Endothelial cell of umbilical vein (primary cell): ENCODE results near the gene DGCR6L. TPM values are rescaled to one million over a fixed set of nuclear protein-coding genes. Genes with fewer than 3 reads are reported as not detected.
"Not testable (repeated sequence)": the region's sequence is repeated elsewhere in the genome, so short reads cannot be mapped to it uniquely, and the experiment has no call there.

ENCODE experiments used
- BruUV-seq: library from RNA; stranded (reverse); fragments of 400-500 nt; replicated peaks from 2 replicates; lab custom pipeline; 2021; lab: Mats Ljungman, UMichigan
- CTCF ChIA-PET: fragments of 300-600, 350-600 bp; sonication (Branson Sonifier 250); formaldehyde crosslinking; loops from one replicate; lab custom pipeline; 2021; ENCODE audit warnings: antibody characterized with exemption, inconsistent platforms; lab: Charles Lee
- POLR2A ChIA-PET: fragments of 300-600, 350-600 bp; sonication (Branson Sonifier 250); formaldehyde crosslinking; loops from one replicate; lab custom pipeline; 2021; ENCODE audit warnings: antibody characterized with exemption, inconsistent platforms; lab: Charles Lee
- DNase-seq: peaks from one replicate; pipeline ENCODE4 v3.0.0-alpha.2; 2011; ENCODE audit warnings: low read depth, low spot score
- FAIRE-seq: peaks from 2 replicates; lab custom pipeline; 2011; peaks lifted over from hg19 to GRCh38; lab: Jason Lieb, UNC
- H2AFZ ChIP-seq: 2 replicates; pipeline ENCODE4 v1.6.0; 2012; ENCODE audit warnings: low read depth, low read length, control low read depth, inconsistent platforms
- H3K27ac ChIP-seq: 2 replicates; pipeline ENCODE4 v1.5.1; 2011; ENCODE audit warnings: low read depth, mild to moderate bottlenecking, control low read depth, low read length, moderate library complexity; ENCODE audit not compliant: insufficient read depth
- H3K27me3 ChIP-seq, 2 experiments: 2 replicates each; pipeline versions ENCODE4 v1.6.0 to v1.6.1; 2011; ENCODE audit warnings: low read length in 2 of 2, mixed read lengths in 1 of 2; ENCODE audit not compliant: control insufficient read depth in 2 of 2, insufficient read depth in 2 of 2
- H3K36me3 ChIP-seq, 2 experiments: 2 replicates in 1 of 2; 3 replicates in 1 of 2; pipeline ENCODE4 v1.5.1; 2011; ENCODE audit warnings: low read length in 2 of 2, mild to moderate bottlenecking in 1 of 2, moderate library complexity in 1 of 2; ENCODE audit not compliant: control insufficient read depth in 2 of 2, insufficient read depth in 2 of 2; ENCODE audit errors: extremely low read depth in 1 of 2
- H3K4me1 ChIP-seq: 3 replicates; pipeline ENCODE4 v1.5.1; 2011; ENCODE audit warnings: mild to moderate bottlenecking, low read length; ENCODE audit not compliant: control insufficient read depth, insufficient read depth; ENCODE audit errors: extremely low read depth
- H3K4me2 ChIP-seq: 2 replicates; pipeline ENCODE4 v1.6.1; 2011; ENCODE audit warnings: low read length, control low read depth, mixed read lengths; ENCODE audit not compliant: insufficient read depth
- H3K4me3 ChIP-seq, 3 experiments: fragments of 200-600 bp in 1 of 3; sonication (generic), shearing (Covaris generic) in 1 of 3; replicated peaks in 1 of 3; 2 replicates each; pipeline ENCODE4 v1.5.1; 2011 to 2016; ENCODE audit warnings: control low read depth in 3 of 3, low read length in 3 of 3, mild to moderate bottlenecking in 2 of 3, inconsistent platforms in 1 of 3, low read depth in 1 of 3, moderate library complexity in 1 of 3; ENCODE audit not compliant: insufficient read depth in 1 of 3
- H3K79me2 ChIP-seq: 2 replicates; pipeline ENCODE4 v1.6.0; 2012; ENCODE audit warnings: low read length, inconsistent platforms; ENCODE audit not compliant: control insufficient read depth, insufficient read depth
- H3K9ac ChIP-seq: replicated peaks from 2 replicates; pipeline ENCODE3; 2011; ENCODE audit warnings: low read length, control low read depth; ENCODE audit not compliant: insufficient read depth; ENCODE audit errors: extremely low read depth
- H3K9me1 ChIP-seq: replicated peaks from 3 replicates; pipeline ENCODE4 v1.6.0; 2011; ENCODE audit warnings: mild to moderate bottlenecking, low read length; ENCODE audit not compliant: control insufficient read depth, insufficient read depth; ENCODE audit errors: extremely low read depth
- H3K9me3 ChIP-seq: replicated peaks from 2 replicates; pipeline ENCODE4 v1.5.1; 2012; ENCODE audit warnings: low read length, inconsistent platforms; ENCODE audit not compliant: control insufficient read depth, insufficient read depth
- H4K20me1 ChIP-seq: replicated peaks from 2 replicates; pipeline ENCODE3; 2011; ENCODE audit warnings: mild to moderate bottlenecking, low read length; ENCODE audit not compliant: control insufficient read depth, insufficient read depth; ENCODE audit errors: extremely low read depth
- dilution Hi-C: fragments of 300-500 bp; cut with MboI; formaldehyde crosslinking; loops from one replicate; pipeline ENCODE4 v1.15.0; 2019; ENCODE audit warnings: low sequenced_read_pairs; ENCODE audit not compliant: extremely low pct_ligation_motif_present
- intact Hi-C: fragments of 100-400 bp; cut with micrococcal nuclease; formaldehyde crosslinking; loops from one replicate; pipeline ENCODE4 v1.10.0; 2022
- polyA plus RNA-seq, 4 experiments: library from polyadenylated mRNA; depleted of rRNA in 3 of 4; stranded (reverse) in 3 of 4; unstranded in 1 of 4; fragments of >200 nt; gene quantifications; 2 replicates each; pipeline versions ENCODE4 v1.2.1 to v1.2.3, GENCODE V29; 2011 to 2012; ENCODE audit warnings: missing spikeins in 1 of 4
- total RNA-seq: library from RNA; stranded (reverse); gene quantifications from 2 replicates; pipeline ENCODE4 v1.2.3, GENCODE V29; 2021

Gene DGCR6L
- total and polyA plus RNA-seq, 2 donors (not counting 3 experiments of a cell fraction or from before 2014, with no cell fraction given), result 38.0 to 67.5 TPM

- dilution Hi-C loops, BruUV-seq, H3K36me3 ChIP-seq, H3K79me2 ChIP-seq, H3K27ac ChIP-seq, H2AFZ ChIP-seq, H3K4me1 ChIP-seq, H3K27me3 ChIP-seq, H3K9me1 ChIP-seq, H3K4me3 ChIP-seq, intact Hi-C loops, H4K20me1 ChIP-seq, FAIRE-seq, H3K9me3 ChIP-seq, POLR2A ChIA-PET, DNase-seq, CTCF ChIA-PET, H3K4me2 ChIP-seq, H3K9ac ChIP-seq: not testable (repeated sequence)
Measured at GRCh38 chr22:20286784-20287423, 33.0 kb downstream of the DGCR6L start.

- H3K9me1 ChIP-seq, H3K9me3 ChIP-seq, H3K27ac ChIP-seq, H2AFZ ChIP-seq, dilution Hi-C loops, DNase-seq, H3K36me3 ChIP-seq, intact Hi-C loops, H3K4me3 ChIP-seq, H3K4me2 ChIP-seq, H3K79me2 ChIP-seq, H3K27me3 ChIP-seq, H3K4me1 ChIP-seq, FAIRE-seq, BruUV-seq, H4K20me1 ChIP-seq, POLR2A ChIA-PET, H3K9ac ChIP-seq: not testable (repeated sequence)
- CTCF ChIA-PET, result interaction anchor here (0.7 to 0.8 kb wide), 4 partner anchors 31 to 130 kb away, joined by 3 to 28 read pairs (median 3); partner anchors contain the start of gene DGCR6L
Measured at GRCh38 chr22:20286312-20286660, 33.6 kb downstream of the DGCR6L start.
